GM12878 (cell line): ENCODE measurements around the gene WDR86. TPM values are rescaled to one million over a fixed set of nuclear protein-coding genes. Genes with fewer than 3 reads are reported as not detected.

Experiments used
- ATAC-seq: fragments of 200-7000 bp; cut with Tn5 transposase; 3 replicates; pipeline ENCODE4 v1.9.1; 2020; ENCODE audit warnings: mild to moderate bottlenecking, moderate library complexity
- BruUV-seq: library from RNA; stranded (reverse); fragments of 400-500 nt; replicated peaks from 2 replicates; lab custom pipeline; 2021; lab: Mats Ljungman, UMichigan
- CTCF ChIA-PET: fragments of 300-600 bp; sonication (Branson Sonifier 250); formaldehyde crosslinking; extraction: SDS; loops from one replicate; lab custom pipeline; 2021; ENCODE audit warnings: inconsistent platforms; lab: Yijun Ruan, JAX
- POLR2A ChIA-PET: fragments of 350-600 bp; formaldehyde crosslinking; extraction: SDS; loops from one replicate; lab custom pipeline; 2021; ENCODE audit warnings: inconsistent platforms; lab: Charles Lee
- RAD21 ChIA-PET: fragments of 300-600 bp; sonication (Branson Sonifier 250); formaldehyde crosslinking; loops from one replicate; lab custom pipeline; 2023; ENCODE audit warnings: antibody characterized with exemption; ENCODE audit not compliant: unreplicated experiment; lab: Charles Lee
- SMC1A ChIA-PET: fragments of 300-600 bp; sonication (Branson Sonifier 250); formaldehyde crosslinking; loops from one replicate; lab custom pipeline; 2023; ENCODE audit not compliant: unreplicated experiment, uncharacterized antibody; lab: Charles Lee
- DNase-seq: peaks from one replicate; pipeline ENCODE4 v3.0.0-alpha.2; 2011; ENCODE audit warnings: low read depth, low spot score
- FAIRE-seq: peaks from 3 replicates; lab custom pipeline; 2011; peaks lifted over from hg19 to GRCh38; lab: Jason Lieb, UNC
- H2AFZ ChIP-seq: 2 replicates; pipeline ENCODE4 v1.6.0; 2011; ENCODE audit warnings: low read depth, low read length, control low read depth; ENCODE audit not compliant: control insufficient read depth
- H3K27ac ChIP-seq: 2 replicates; pipeline ENCODE4 v1.5.1; 2011; ENCODE audit warnings: control low read depth; ENCODE audit not compliant: control insufficient read depth, insufficient read depth
- H3K27me3 ChIP-seq, 2 experiments: replicated peaks in 1 of 2; 2 replicates each; pipeline versions ENCODE4 v1.6.0 to v1.6.1; 2011; ENCODE audit warnings: low read length in 1 of 2; ENCODE audit not compliant: control insufficient read depth in 2 of 2, insufficient read depth in 2 of 2
- H3K36me3 ChIP-seq, 2 experiments: 2 replicates each; pipeline ENCODE4 v1.5.1; 2011; ENCODE audit warnings: low read length in 1 of 2; ENCODE audit not compliant: control insufficient read depth in 2 of 2, insufficient read depth in 2 of 2
- H3K4me1 ChIP-seq: 2 replicates; pipeline ENCODE4 v1.6.1; 2011; ENCODE audit warnings: mild to moderate bottlenecking, low read length, moderate library complexity, mixed read lengths; ENCODE audit not compliant: control insufficient read depth, insufficient read depth
- H3K4me2 ChIP-seq: 2 replicates; pipeline ENCODE4 v1.6.0; 2011; ENCODE audit warnings: control low read depth; ENCODE audit not compliant: control insufficient read depth, insufficient read depth
- H3K4me3 ChIP-seq: fragments of 200-600 bp; sonication (generic); 2 replicates; pipeline ENCODE4 v1.5.1; 2016
- H3K79me2 ChIP-seq: 2 replicates; pipeline ENCODE4 v1.6.0; 2011; ENCODE audit warnings: low read length; ENCODE audit not compliant: control insufficient read depth, insufficient read depth
- H3K9ac ChIP-seq: 2 replicates; pipeline ENCODE4 v1.8.0; 2011; ENCODE audit warnings: low read length, control low read depth, mixed read lengths; ENCODE audit not compliant: control insufficient read depth, insufficient read depth
- H3K9me3 ChIP-seq: replicated peaks from 3 replicates; pipeline ENCODE4 v1.5.1; 2011; ENCODE audit warnings: mild to moderate bottlenecking, low read length; ENCODE audit not compliant: control insufficient read depth, insufficient read depth
- H4K20me1 ChIP-seq: 2 replicates; pipeline ENCODE4 v1.6.0; 2011; ENCODE audit not compliant: control insufficient read depth, insufficient read depth
- BRCA1 ChIP-seq: IDR thresholded peaks from 2 replicates; pipeline ENCODE4 v1.6.1; 2011; ENCODE audit warnings: low read depth, low read length, improper control_type of control experiment
- EED ChIP-seq: sonication (generic); IDR thresholded peaks from 2 replicates; pipeline ENCODE4 v1.6.1; 2016; ENCODE audit warnings: antibody characterized with exemption, low read depth
- FOS ChIP-seq: IDR thresholded peaks from 3 replicates; pipeline ENCODE4 v1.6.1; 2011; ENCODE audit warnings: borderline replicate concordance; ENCODE audit not compliant: insufficient read length; ENCODE audit errors: extremely low read depth
- HDGF ChIP-seq: fragments of 450-650 bp; IDR thresholded peaks from 2 replicates; pipeline ENCODE4 v1.6.1; 2016; ENCODE audit warnings: antibody characterized with exemption
- IKZF1 ChIP-seq: fragments of 450-650 bp; conservative IDR thresholded peaks from 2 replicates; pipeline ENCODE4 v1.6.1; 2017; ENCODE audit warnings: antibody characterized with exemption, mild to moderate bottlenecking
- IKZF2 ChIP-seq, 2 experiments: fragments of 450-650 bp; IDR thresholded peaks; 2 replicates each; pipeline ENCODE4 v1.6.1; 2017; ENCODE audit warnings: mild to moderate bottlenecking in 2 of 2, moderate library complexity in 2 of 2
- IRF4 ChIP-seq: IDR thresholded peaks from 2 replicates; pipeline ENCODE4 v1.6.1; 2011; ENCODE audit warnings: low read depth, low read length
- MAX ChIP-seq: IDR thresholded peaks from 2 replicates; pipeline ENCODE4 v1.6.1; 2012; ENCODE audit warnings: low read depth, low read length, improper control_type of control experiment
- MXI1 ChIP-seq: fragments of 150-350 bp; IDR thresholded peaks from 2 replicates; pipeline ENCODE4 v1.6.1; 2011; ENCODE audit warnings: low read depth, mild to moderate bottlenecking, inconsistent platforms, low read length, improper control_type of control experiment
- NR2C1 ChIP-seq: fragments of 450-650 bp; IDR thresholded peaks from 2 replicates; pipeline ENCODE4 v1.6.1; 2017; ENCODE audit warnings: antibody characterized with exemption, mild to moderate bottlenecking, moderate library complexity
- NR2C2 ChIP-seq: IDR thresholded peaks from 2 replicates; pipeline ENCODE4 v1.6.1; 2011; ENCODE audit warnings: borderline replicate concordance, low read depth; ENCODE audit not compliant: control insufficient read depth, insufficient read length
- NR2F1 ChIP-seq: fragments of 450-650 bp; conservative IDR thresholded peaks from 2 replicates; pipeline ENCODE4 v1.6.1; 2017; ENCODE audit warnings: mild to moderate bottlenecking
- NRF1 ChIP-seq: conservative IDR thresholded peaks from 2 replicates; pipeline ENCODE4 v1.6.1; 2011; ENCODE audit warnings: mild to moderate bottlenecking, low read depth, low read length, improper control_type of control experiment
- PBX3 ChIP-seq: IDR thresholded peaks from 2 replicates; pipeline ENCODE4 v1.6.1; 2011; ENCODE audit warnings: mild to moderate bottlenecking, low read depth, low read length, moderate library complexity; ENCODE audit not compliant: insufficient replicate concordance
- RFX5 ChIP-seq: IDR thresholded peaks from 2 replicates; pipeline ENCODE4 v1.6.1; 2011; ENCODE audit warnings: low read depth, low read length, improper control_type of control experiment
- SREBF2 ChIP-seq: IDR thresholded peaks from 2 replicates; pipeline ENCODE4 v1.6.1; 2012; ENCODE audit warnings: mild to moderate bottlenecking, low read length
- TCF3 ChIP-seq: IDR thresholded peaks from 2 replicates; pipeline ENCODE4 v1.6.1; 2012; ENCODE audit warnings: low read depth, mild to moderate bottlenecking, low read length, borderline replicate concordance; ENCODE audit not compliant: insufficient read depth
- ZBTB40 ChIP-seq: fragments of 450-650 bp; IDR thresholded peaks from 2 replicates; pipeline ENCODE4 v1.6.1; 2016; ENCODE audit warnings: mild to moderate bottlenecking, moderate library complexity, borderline replicate concordance
- WGBS: methylation state at CpG from one replicate; pipeline ENCODE4 v1.1.6; 2016; ENCODE audit warnings: low lambda C conversion rate; ENCODE audit not compliant: insufficient replicate concordance, insufficient coverage; ENCODE audit errors: missing lambda C conversion rate; 5-methylcytosine and 5-hydroxymethylcytosine counted together
- in situ Hi-C: fragments of 300-500 bp; cut with MboI; formaldehyde crosslinking; loops from 9 replicates; pipeline ENCODE4 v1.14.3; 2018; ENCODE audit warnings: mixed read lengths
- intact Hi-C: fragments of 100-400 bp; cut with micrococcal nuclease; formaldehyde crosslinking; loops from one replicate; pipeline ENCODE4 v1.14.2; 2022; ENCODE audit not compliant: unreplicated experiment
- polyA plus RNA-seq, 11 experiments: library from polyadenylated mRNA; depleted of rRNA in 4 of 11; unstranded in 6 of 11; stranded (reverse) in 5 of 11; fragments of >200 nt; fragmentation: Nextera tagmentation in 4 of 11; fragmentation: Illumina TruSeq in 1 of 11; extraction: Ambion mirVana in 4 of 11; extraction: Trizol in 1 of 11; gene quantifications; 1 replicate in 1 of 11; 2 replicates in 10 of 11; pipeline versions ENCODE4 v1.2.1 to v1.2.3, GENCODE V29; 2011 to 2016; ENCODE audit warnings: inconsistent platforms in 2 of 11, missing spikeins in 2 of 11, low read depth in 1 of 11
- total RNA-seq, 4 experiments: library from RNA; depleted of rRNA in 3 of 4; stranded (reverse); fragments of >200 nt in 3 of 4; fragmentation: Illumina TruSeq in 1 of 4; extraction: Trizol in 1 of 4; gene quantifications; 2 replicates each; pipeline versions ENCODE4 v1.2.1 to v1.2.3, GENCODE V29; 2013 to 2021

WDR86 gene
- total and polyA plus RNA-seq, 10 of the 15 experiments (the other 5 are each of a cell fraction or from before 2014, with no cell fraction given): 0.05 to 0.19 (median 0.15) TPM; not detected in 7

DNA sequence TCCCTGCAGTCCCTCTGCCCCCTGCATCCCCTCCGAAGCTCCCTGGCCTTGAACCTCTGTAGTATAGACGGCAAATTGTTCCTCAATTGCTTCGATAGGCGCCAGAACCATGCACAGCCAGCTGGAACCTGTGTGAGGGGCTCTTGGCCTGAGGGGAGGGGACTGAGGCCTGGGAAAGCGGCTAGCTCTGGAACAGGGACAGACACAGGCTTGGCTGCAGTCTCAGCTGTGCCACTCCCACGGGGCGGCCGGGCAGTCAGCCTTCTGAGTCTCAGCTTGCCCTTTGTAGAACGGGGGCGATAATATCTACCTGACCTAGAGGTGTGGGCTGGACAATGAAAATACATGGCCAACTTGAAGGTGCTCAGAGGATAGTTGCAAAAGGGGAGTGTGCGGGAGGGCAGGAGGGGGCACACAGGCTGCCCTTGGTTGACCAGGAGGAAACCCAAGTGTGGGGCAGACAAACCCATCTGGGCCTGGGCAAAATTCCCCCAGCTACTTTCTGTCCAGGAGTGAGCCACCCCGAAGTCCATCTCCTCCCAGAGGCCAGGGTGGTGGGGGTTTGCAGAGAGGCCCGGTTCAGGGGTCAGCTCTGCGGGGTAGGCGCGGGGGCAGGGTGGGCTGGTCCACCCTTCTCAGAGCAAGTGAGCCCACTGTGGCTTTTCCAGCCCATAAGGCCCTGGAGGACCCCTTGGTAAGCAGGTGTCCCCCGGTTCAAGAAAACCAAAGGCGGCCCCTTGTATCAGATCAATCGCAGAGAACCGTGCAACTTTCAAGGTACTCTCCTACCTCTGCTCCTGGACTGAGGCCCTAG, 25.5 kb upstream of the WDR86 start (continued):
- TF ChIP-seq FOS (no peak), NR2C1 (no peak), NR2F1 (no peak), EED (no peak), ZBTB40 (no peak), NR2C2 (no peak)
- TF ChIP-seq, all 136 proteins: peak for 0

- intact Hi-C loops: no loop called here
- no peak overlapping the region for H3K4me3 ChIP-seq
- CTCF ChIA-PET: no interaction called here
- no peak overlapping the region for H3K4me2 ChIP-seq
- ATAC-seq: no peak
- no peak for DNase-seq
- POLR2A ChIA-PET: no interaction called here
- no peaks in the 10 kb centered on the region for H3K79me2 ChIP-seq
- no peaks in the 10 kb centered on the region for H3K36me3 ChIP-seq
- H3K27ac ChIP-seq: no peak overlapping the region
- no peaks in the 10 kb centered on the region for H3K9me3 ChIP-seq
- no peaks in the 10 kb centered on the region for H4K20me1 ChIP-seq
- RAD21 ChIA-PET: no interaction called here
- BruUV-seq: no TSS peak
- no peak for FAIRE-seq
- H3K4me1 ChIP-seq: peaks cover 17% of the 10 kb centered on the region
- H3K27me3 ChIP-seq: peaks cover 0 to 1% of the 10 kb centered on the region in 2 experiments; a peak in 2 of 4 replicates
- SMC1A ChIA-PET: no interaction called here
- 28% methylated on average over 4 of the region's 4 CpGs for WGBS
- TF ChIP-seq IRF4 (no peak), MXI1 (no peak), IKZF1 (no peak), BRCA1 (no peak), NR2C1 (no peak), HDGF (no peak), SREBF2 (no peak), TCF3 (no peak), PBX3 (no peak), NRF1 (no peak), MAX (no peak), IKZF2 (IDR thresholded peaks at IDR 0.05) (no peak), RFX5 (no peak)
- TF ChIP-seq, all 136 proteins: peak for 0
- in situ Hi-C loops: no loop called here
- Histone ChIP-seq H3K9ac (no peak overlapping the region), H2AFZ (no peak overlapping the region)
Observed at GRCh38 chr7:151434549-151434948, 24.7 kb upstream of the WDR86 start.
